Activated T-helper 1 cell treated with Interleukin-2 at 50 U/mL for 16 hours (primary cell): ENCODE results near the gene ELL3.

Source experiments
- DNase-seq: peaks from one replicate; pipeline ENCODE4 v3.0.0-alpha.2; 2020; ENCODE audit warnings: low read depth

Gene ELL3

DNA sequence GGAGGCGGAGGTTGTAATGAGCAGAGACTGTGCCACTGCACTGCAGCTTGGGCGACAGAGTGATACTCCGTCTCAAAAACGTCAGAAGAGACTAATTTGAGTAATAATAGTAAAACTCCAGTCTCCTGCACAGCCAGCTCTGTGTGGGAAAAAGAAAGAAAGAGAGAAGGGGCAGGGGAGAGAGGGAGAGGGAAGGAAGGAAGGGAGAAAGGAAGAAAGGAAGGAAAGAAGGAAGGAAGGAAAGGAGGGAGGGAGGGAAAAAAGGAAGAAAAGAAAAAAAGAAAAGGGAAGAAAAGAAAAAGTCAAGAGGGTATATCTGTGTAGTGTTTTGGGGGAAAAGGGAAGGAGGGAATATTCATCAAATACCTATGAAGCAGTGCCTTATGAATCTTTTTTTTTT, 53.6 kb downstream of the ELL3 start:
- DNase-seq = no peak
